H1 (cell line): Measurements from ENCODE around the gene NSG2. TPM values are rescaled to one million over a fixed set of nuclear protein-coding genes. Genes with fewer than 3 reads are reported as not detected.

ENCODE experiments used
- FOSL1 ChIP-seq: IDR thresholded peaks from 2 replicates; pipeline ENCODE4 v1.6.1; 2011; ENCODE audit warnings: mild to moderate bottlenecking, low read depth, low read length, moderate library complexity; ENCODE audit not compliant: insufficient read depth
- JUN ChIP-seq: IDR thresholded peaks from 2 replicates; pipeline ENCODE4 v1.6.1; 2011; ENCODE audit warnings: low read depth, mild to moderate bottlenecking, improper control_type of control experiment, low read length
- POLR2A ChIP-seq, 2 experiments: IDR thresholded peaks; 1 replicate in 1 of 2; 2 replicates in 1 of 2; pipeline ENCODE4 v1.6.1; 2011; ENCODE audit warnings: low read depth in 2 of 2, low read length in 2 of 2, mild to moderate bottlenecking in 2 of 2; ENCODE audit errors: control extremely low read depth in 1 of 2
- POLR2AphosphoS5 ChIP-seq: IDR thresholded peaks from 2 replicates; pipeline ENCODE4 v1.6.1; 2011; ENCODE audit warnings: low read depth, low read length
- TCF12 ChIP-seq: IDR thresholded peaks from 2 replicates; pipeline ENCODE4 v1.6.1; 2011; ENCODE audit warnings: low read depth, mild to moderate bottlenecking, low read length
- TEAD4 ChIP-seq: IDR thresholded peaks from 2 replicates; pipeline ENCODE4 v1.6.1; 2012; ENCODE audit warnings: low read depth, low read length, inconsistent platforms, mixed read lengths
- polyA plus RNA-seq, 7 experiments: library from polyadenylated mRNA; depleted of rRNA in 3 of 7; stranded (reverse) in 5 of 7; unstranded in 2 of 7; fragments of >200 nt in 5 of 7; fragments of 200-250 nt in 2 of 7; gene quantifications; 1 replicate in 5 of 7; 2 replicates in 1 of 7; 4 replicates in 1 of 7; pipeline versions ENCODE4 v1.2.1 to v1.2.3, GENCODE V29; 2011 to 2013; ENCODE audit warnings: missing spikeins in 2 of 7, mixed read lengths in 2 of 7
- total RNA-seq: library from RNA; stranded (reverse); fragmentation: NEBNext Ultra II Directional; extraction: Animal tissue kit (Norgen Biotek cat#: 25700); gene quantifications from 2 replicates; pipeline ENCODE4 v1.2.1, GENCODE V29; 2021
- TF ChIP-seq, protein P1 (sequence below): IDR thresholded peaks from 2 replicates; pipeline ENCODE4 v1.6.1; 2011; ENCODE audit warnings: low read depth, mild to moderate bottlenecking, low read length; ENCODE audit not compliant: insufficient read depth

NSG2 gene
- total and polyA plus RNA-seq, 2 of the 8 experiments (the other 6 are each of a cell fraction or from before 2014, with no cell fraction given) = 0.56 to 0.78 TPM

DNA sequence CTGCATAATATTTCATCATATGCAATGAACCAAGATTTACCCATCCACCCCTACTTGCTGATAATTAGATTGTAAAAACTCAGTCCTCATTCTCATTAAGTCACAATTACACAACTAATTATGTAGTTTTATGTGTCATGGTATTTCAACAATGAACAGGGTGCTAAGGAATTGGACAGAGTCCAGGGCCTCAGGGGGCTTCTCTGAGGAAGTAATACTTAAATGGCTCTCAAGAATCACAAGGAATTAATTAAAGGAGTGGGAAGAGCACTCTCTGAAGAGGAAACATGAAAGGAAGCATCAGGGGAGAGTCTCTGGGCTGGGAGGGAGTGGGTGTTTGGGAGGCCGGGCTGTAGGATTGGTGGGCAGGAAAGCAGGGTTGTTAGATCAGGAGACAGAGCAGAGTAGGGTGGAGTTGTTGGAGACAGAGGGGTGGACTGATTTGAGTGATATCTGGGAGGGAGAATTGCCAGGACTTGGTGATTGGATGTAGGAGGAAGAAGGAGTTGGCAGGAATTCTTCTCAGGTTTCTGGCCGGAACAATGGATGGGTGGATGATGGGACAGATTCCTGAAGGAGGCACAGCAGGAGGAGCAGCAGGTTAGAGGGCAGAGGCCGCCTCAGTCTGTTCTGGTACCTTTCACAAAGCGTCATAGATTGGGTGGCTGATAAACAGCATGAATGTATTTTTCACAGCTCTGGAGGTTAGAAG lies 23.0 kb upstream of the NSG2 start (continued):
- TF ChIP-seq TCF12 (no peak), FOSL1 (no peak), POLR2A (IDR thresholded peaks at IDR 0.05; ENCODE audit: control extremely low read depth in 1 of 2, low read depth in 2 of 2, low read length in 2 of 2) (no peak), POLR2AphosphoS5 (no peak), JUN (no peak), TEAD4 (no peak)
- TF ChIP-seq, protein P1, sequence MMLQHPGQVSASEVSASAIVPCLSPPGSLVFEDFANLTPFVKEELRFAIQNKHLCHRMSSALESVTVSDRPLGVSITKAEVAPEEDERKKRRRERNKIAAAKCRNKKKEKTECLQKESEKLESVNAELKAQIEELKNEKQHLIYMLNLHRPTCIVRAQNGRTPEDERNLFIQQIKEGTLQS = no peak
